ENCODE data around the gene TSPAN9.
A peak's percentile ranks its signal among the peaks of the same experiment; 100 is the strongest.

The TSPAN9 gene

DNA sequence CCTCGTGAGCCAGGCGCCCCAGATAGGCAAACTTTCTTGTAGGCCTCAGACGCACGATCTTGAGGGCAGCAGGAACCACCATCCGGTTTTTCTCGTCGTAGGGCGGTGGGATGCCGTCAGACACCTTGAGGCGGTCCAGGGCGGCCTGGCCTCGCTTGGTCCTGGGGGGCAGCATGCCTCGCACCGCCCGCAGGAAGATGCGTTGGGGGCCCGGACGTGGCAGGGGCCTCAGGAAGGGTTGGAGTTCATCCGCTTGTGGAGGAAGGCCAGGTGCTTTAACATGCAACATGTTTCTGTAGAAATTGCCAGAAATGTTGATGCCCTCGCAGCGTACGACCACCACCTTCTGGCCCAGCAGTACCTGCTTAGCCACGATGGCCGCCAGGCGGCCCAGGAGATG, 5.5 kb upstream of the TSPAN9 start:
- intact Hi-C loops (cut with DNase I) = loop anchor here (5.0 to 10.0 kb wide), 2 partner anchors 66 to 133 kb away; no protein-coding TSS in a partner anchor
- DNase-seq = peak in 1 of 10 donors; percentile 62

- intact Hi-C loops (cut with DNase I) = loop anchor here (1.0 to 10.0 kb wide), 3 partner anchors 64 to 202 kb away; no protein-coding TSS in a partner anchor
- DNase-seq = peak; percentile 74 to 98 (median 88)
Measured at GRCh38 chr12:3073438-3074250, 3.5 kb upstream of the TSPAN9 start.

GRCh38 chr12:3075315-3075714, 1.9 kb upstream of the TSPAN9 start:
- intact Hi-C loops (cut with DNase I) = loop anchor here (10.0 kb wide), 1 partner anchor 129 kb away; no protein-coding TSS in a partner anchor
- DNase-seq = peak in 1 of 10 donors; percentile 87

GRCh38 chr12:3077572-3078081, 448 bp downstream of the TSPAN9 start:
- DNase-seq = peak in 1 of 10 donors; percentile 82
- intact Hi-C loops (cut with DNase I) = loop anchor here (10.0 kb wide), 1 partner anchor 127 kb away; no protein-coding TSS in a partner anchor

GRCh38 chr12:3078086-3078820, 1.1 kb downstream of the TSPAN9 start:
- no peak for DNase-seq
- intact Hi-C loops (cut with DNase I) = loop anchor here (10.0 kb wide), 1 partner anchor 127 kb away; no protein-coding TSS in a partner anchor

GRCh38 chr12:3081091-3081490, 3.9 kb downstream of the TSPAN9 start:
- peak in 1 of 10 donors; percentile 56 for DNase-seq
- intact Hi-C loops (cut with DNase I) = no loop called here

- intact Hi-C loops (cut with DNase I) = no loop called here
- no peak for DNase-seq
Measured at GRCh38 chr12:3081886-3082285, 4.7 kb downstream of the TSPAN9 start.

GRCh38 chr12:3083241-3083920, 6.2 kb downstream of the TSPAN9 start:
- intact Hi-C loops (cut with DNase I) = no loop called here
- DNase-seq = peak in 1 of 10 donors; percentile 31

- DNase-seq = peak in 1 of 10 donors; percentile 27
- intact Hi-C loops (cut with DNase I) = no loop called here
Measured at GRCh38 chr12:3083921-3084347, 6.8 kb downstream of the TSPAN9 start.

- peak in 1 of 10 donors; percentile 62 for DNase-seq
- intact Hi-C loops (cut with DNase I) = no loop called here
Measured at GRCh38 chr12:3084742-3085141, 7.6 kb downstream of the TSPAN9 start.

DNA sequence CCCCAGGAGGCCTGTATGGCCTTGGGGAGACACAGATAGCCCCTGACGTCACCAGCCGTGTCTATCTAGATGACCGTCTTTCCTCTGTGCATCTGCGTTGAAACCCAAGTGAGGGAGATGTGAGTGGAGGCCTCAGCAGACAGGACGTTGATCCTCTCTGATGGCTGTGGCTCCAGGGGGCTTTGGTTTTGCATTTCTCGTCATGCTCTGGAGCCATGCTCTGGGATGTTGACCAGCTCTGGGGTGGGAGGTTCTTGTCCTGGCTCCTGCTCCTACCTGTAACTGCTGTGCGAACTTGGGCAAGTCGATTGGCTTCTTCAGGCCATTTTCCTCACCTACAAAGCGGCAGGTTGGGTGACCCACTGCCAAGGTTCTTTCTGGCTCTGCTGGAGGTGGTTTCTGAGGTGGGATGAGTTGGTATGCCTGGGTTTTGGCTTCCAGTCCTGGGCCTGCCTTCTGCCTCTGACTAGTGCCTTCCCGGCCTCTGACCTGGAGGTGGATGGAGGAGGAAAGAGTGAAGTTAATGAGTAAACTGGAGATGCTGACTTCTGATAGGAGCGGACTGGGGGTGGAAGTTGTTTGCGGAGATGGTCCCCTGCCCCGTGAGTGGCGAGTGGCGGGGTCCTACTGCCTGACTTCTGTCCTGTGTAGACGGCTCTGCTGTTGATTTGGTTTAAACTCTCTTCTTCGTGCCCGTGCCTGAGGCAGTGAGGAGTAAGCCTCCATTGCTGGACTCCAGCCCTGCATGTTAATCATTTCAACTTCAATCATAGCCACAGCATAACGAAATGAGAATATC, 8.4 kb downstream of the TSPAN9 start:
- peak in 1 of 10 donors; percentile 69 for DNase-seq
- intact Hi-C loops (cut with DNase I) = no loop called here

DNA sequence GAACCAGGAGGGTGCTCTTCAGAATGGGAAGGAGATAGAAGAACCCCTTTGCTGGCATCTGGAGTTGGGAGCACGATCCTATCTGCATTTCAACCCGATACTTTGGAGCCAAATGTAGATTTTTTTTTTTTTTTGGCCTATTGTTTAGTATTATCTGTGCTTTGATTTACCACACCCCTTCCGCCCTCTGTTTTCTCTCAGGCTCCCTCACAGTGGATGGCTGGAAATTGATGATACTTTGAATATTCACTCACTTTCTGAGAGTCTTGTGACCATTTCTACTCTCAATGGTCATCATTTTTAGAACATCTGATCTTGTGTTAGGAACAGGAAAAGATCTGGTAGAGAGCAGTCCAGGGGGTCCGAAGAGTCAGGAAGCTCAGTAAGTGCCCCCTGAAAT, 9.0 kb downstream of the TSPAN9 start:
- DNase-seq = no peak
- intact Hi-C loops (cut with DNase I) = no loop called here

DNA sequence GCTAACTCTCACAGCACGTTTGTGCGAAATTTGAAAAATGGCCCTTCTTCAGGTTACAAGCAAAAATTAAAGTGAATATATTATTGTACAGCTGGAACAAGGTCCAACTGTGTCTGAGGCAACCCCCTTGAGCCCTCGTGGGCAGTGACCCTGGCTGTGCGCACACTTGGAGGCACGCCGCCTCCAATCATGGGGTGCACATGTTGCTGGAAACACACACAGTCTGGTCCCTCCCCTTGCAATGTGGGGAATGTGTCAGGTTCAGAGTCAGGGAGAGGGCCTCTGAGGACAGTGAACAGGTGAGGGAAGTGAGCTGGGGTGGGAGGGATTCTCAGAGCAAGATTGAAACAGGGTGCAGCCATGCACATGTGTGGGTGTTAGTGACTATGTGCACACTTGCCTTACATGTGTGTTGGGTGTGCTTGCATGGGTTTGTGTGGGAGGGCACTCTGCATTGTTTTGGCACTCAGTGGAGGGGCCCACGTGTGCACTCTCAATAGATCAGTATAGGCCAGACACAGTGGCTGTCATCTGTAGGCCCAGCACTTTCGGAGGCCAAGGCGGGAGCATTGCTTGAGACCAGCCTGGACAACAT, 9.6 kb downstream of the TSPAN9 start:
- DNase-seq = peak in 1 of 10 donors; percentile 60
- intact Hi-C loops (cut with DNase I) = no loop called here

DNA sequence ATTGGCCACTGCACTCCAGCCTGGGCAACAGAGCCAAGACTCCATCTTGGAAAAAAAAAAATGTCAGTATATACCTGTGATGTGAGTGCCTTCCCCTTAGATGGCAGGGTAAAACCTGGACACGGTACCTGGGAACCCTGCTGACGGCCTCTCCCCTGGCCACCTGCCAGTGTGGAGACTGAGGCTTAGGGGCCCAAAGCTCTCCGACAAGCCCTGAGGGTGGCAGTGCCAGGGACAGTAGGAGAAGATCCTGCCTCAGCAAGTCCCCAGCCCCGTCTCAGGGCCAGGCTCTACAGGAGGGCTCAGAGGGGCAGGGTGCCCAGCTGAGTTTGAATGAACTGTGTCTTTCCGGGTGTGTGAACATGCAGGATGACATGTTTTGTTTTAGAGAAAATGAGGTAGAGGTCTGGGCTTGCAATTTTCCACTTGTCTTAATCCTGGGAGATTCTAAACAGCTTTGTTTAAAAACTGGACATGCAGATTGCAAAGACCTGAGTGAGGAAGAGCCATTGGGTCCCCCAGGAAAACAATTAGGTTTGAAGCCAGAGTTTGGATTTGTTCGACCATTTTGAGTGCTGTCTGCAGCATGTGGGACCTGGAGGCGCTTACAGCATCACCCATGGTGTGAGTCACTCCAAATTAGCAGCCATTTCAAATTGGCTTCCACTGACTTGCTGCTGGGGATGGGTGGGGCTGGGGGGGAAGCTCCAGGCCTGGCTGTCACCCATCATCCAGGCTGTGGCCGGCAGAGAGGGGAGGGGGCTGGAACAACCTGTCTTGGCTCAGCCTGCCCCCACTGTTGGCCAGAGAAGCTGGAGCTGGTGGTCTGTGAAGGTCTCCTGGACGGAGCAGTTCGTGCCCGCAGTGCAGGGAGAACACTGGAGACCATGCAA, 10.8 kb downstream of the TSPAN9 start:
- intact Hi-C loops (cut with DNase I) = no loop called here
- DNase-seq = peak in 1 of 10 donors; percentile 80

GRCh38 chr12:3089588-3089987, 12.4 kb downstream of the TSPAN9 start:
- peak in 1 of 10 donors; percentile 47 for DNase-seq
- intact Hi-C loops (cut with DNase I) = no loop called here

- intact Hi-C loops (cut with DNase I) = no loop called here
- DNase-seq = peak in 1 of 10 donors; percentile 57
Measured at GRCh38 chr12:3090240-3091037, 13.3 kb downstream of the TSPAN9 start.

DNA sequence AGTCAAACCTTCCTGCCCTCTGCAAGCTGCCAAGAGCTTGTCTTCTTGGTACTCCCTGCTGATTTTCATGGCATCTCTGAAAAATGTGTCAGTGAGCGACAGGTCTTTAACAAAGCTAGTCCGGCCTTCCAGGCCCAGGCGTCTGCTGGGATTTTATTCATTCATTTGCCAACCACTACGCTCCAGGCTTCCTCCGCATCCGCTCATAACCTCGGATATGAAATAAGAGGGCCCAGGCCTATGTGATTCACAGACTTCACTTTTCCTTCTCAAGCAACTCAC, 13.8 kb downstream of the TSPAN9 start:
- DNase-seq = peak in 1 of 10 donors; percentile 49
- intact Hi-C loops (cut with DNase I) = no loop called here
